Right lobe of liver (tissue), 6 donors: ENCODE data around the gene FBXO31. TPM values are rescaled to one million over a fixed set of nuclear protein-coding genes. Genes with fewer than 3 reads are reported as not detected.

Experiments used
- ATAC-seq, 4 donors: fragments of 200-7000 bp; cut with Tn5 transposase; one replicate each; pipeline ENCODE4 v1.9.1; 2020; ENCODE audit warnings: mild to moderate bottlenecking in 4 of 4, moderate library complexity in 4 of 4
- DNase-seq, 3 donors: peaks; one replicate each; pipeline ENCODE4 v3.0.0-alpha.2; 2020
- H3K27ac ChIP-seq, 3 donors: fragments of 200-600 bp; one replicate each; pipeline ENCODE4 v1.8.0; 2022
- H3K27me3 ChIP-seq, 2 donors: fragments of 200-600 bp; one replicate each; pipeline ENCODE4 v1.8.0; 2022
- H3K36me3 ChIP-seq, 4 donors: fragments of 200-600 bp; sonication (generic) in 1 of 4; one replicate each; pipeline versions ENCODE4 v1.5.1 to v1.8.0; 2017 to 2022; ENCODE audit warnings: control low read depth in 1 of 4
- H3K4me1 ChIP-seq, 4 donors: fragments of 200-600 bp; sonication (generic) in 1 of 4; one replicate each; pipeline versions ENCODE4 v1.5.1 to v1.8.0; 2017 to 2022; ENCODE audit warnings: control low read depth in 1 of 4
- H3K4me3 ChIP-seq, 3 donors: fragments of 200-600 bp; one replicate each; pipeline ENCODE4 v1.8.0; 2022
- H3K9me3 ChIP-seq, 4 donors: fragments of 200-600 bp; sonication (generic) in 1 of 4; one replicate each; pipeline versions ENCODE4 v1.5.1 to v1.8.0; 2017 to 2022; ENCODE audit warnings: control low read depth in 1 of 4
- POLR2A ChIP-seq: fragments of 450-650 bp; IDR thresholded peaks from one replicate; pipeline ENCODE4 v1.6.1; 2017; ENCODE audit warnings: antibody characterized with exemption, mild to moderate bottlenecking
- WGBS: methylation state at CpG from one replicate; pipeline ENCODE4 v1.1.6; 2018; ENCODE audit warnings: low coverage, low lambda C conversion rate; ENCODE audit not compliant: insufficient coverage; ENCODE audit errors: missing lambda C conversion rate; 5-methylcytosine and 5-hydroxymethylcytosine counted together
- intact Hi-C, 2 donors: fragments of 100-400 bp; cut with DNase I; formaldehyde crosslinking; loops; one replicate each; pipeline versions ENCODE4 v1.11.2 to v1.14.1; 2022
- total RNA-seq, 6 experiments: library from RNA; depleted of rRNA in 2 of 6; stranded (reverse); fragments of >200 nt in 2 of 6; fragmentation: NEBNext Ultra II Directional in 3 of 6; extraction: Animal tissue kit (Norgen Biotek cat#: 25700) in 3 of 6; gene quantifications; one replicate each; pipeline versions ENCODE4 v1.1.0 to v1.2.4, GENCODE V29; 2016 to 2023
- TF ChIP-seq, protein P1 (sequence below), 4 donors: fragments of 200-600 bp in 3 of 4; fragments of 450-650 bp in 1 of 4; IDR thresholded peaks; one replicate each; pipeline versions ENCODE4 v1.5.1 to v1.8.0; 2016 to 2022; ENCODE audit warnings: antibody characterized with exemption in 4 of 4, mild to moderate bottlenecking in 2 of 4
- donor health status: DM: no; HTN: yes; CAD: no.
- donor health status: DM: no; HTN: no; CAD: no.
- donor health status: DM: no; HTN: no; CAD: no.
- donor health status: DM: no; HTN: yes; CAD: no.
- donor health status: DM: no; HTN: yes; CAD: no.

FBXO31 gene
- total RNA-seq, 6 experiments from 2014 or later, result 20.6 to 56.9 (median 31.1) TPM

DNA sequence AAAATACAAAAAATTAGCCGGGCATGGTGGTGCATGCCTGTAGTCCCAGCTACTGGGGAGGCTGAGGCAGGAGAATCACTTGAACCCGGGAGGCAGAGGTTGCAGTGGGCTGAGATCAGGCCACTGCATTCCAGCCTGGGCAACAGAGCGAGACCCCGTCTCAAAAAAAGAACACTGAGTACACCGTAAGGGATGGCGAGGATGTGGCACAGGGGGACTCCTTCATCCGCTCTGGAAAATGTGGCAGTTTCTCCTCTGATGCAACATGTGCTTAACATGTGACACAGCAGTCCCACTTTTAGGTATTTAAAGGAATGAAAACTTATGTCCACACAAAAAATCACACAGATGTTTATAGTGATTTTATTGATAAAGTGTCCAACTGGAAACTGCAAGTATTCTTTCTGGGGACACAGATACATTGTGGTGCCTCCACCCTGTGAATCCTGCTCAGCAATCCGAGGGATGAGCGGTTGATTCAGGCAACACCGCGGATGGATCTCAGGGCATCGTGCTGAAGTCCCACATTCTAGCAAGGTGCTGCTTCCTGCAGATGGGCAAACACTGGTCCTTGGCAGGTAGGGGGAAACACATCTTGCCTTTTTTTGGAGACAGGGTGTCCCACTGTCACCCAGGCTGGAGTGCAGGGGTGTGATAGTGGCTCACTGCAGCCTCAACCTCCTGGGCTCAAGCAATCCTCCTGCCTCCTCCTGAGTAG is 62.9 kb downstream of the FBXO31 start:
- DNase-seq (no peak), ATAC-seq (no peak)
- Histone ChIP-seq H3K27me3 (no peaks in the 10 kb centered on the region), H3K36me3 (no peaks in the 10 kb centered on the region), H3K9me3 (no peaks in the 10 kb centered on the region), H3K4me3 (no peak overlapping the region), H3K27ac (no peak overlapping the region), H3K4me1 (peaks cover 0 to 11% (median 0%) of the 10 kb centered on the region in 4 donors)
- intact Hi-C loops, result loop anchor here (10.0 kb wide), 1 partner anchor 54 kb away; no protein-coding TSS in a partner anchor
- no peak for TF ChIP-seq POLR2A
- TF ChIP-seq, protein P1, sequence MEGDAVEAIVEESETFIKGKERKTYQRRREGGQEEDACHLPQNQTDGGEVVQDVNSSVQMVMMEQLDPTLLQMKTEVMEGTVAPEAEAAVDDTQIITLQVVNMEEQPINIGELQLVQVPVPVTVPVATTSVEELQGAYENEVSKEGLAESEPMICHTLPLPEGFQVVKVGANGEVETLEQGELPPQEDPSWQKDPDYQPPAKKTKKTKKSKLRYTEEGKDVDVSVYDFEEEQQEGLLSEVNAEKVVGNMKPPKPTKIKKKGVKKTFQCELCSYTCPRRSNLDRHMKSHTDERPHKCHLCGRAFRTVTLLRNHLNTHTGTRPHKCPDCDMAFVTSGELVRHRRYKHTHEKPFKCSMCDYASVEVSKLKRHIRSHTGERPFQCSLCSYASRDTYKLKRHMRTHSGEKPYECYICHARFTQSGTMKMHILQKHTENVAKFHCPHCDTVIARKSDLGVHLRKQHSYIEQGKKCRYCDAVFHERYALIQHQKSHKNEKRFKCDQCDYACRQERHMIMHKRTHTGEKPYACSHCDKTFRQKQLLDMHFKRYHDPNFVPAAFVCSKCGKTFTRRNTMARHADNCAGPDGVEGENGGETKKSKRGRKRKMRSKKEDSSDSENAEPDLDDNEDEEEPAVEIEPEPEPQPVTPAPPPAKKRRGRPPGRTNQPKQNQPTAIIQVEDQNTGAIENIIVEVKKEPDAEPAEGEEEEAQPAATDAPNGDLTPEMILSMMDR (IDR thresholded peaks at IDR 0.05), result no peak
- 91% methylated on average over 7 of the region's 12 CpGs for WGBS

DNA sequence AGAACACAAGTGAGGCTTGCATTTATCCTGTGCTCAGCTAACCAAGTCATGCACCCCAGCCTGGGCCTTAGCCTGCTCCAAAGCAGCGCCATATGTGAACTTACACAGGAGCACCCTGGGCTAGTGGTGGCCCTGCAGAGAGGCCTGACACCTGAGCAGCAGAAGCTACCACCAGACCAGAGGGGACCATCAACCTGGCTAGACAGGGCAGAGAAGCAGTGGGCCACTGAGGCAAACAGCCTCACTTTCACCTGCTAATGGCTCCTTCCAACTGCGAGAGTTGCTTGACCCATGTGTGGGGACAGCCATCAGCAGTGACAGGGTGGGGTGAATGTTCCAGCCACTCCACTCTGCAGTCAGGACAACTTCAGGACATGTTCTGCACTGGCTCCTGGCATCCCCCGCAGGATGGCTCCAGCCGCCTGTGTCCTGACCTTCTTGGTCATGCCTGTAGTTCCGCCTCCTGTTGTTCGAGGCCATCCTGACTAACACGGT is 63.5 kb downstream of the FBXO31 start:
- intact Hi-C loops, result loop anchor here (10.0 kb wide), 1 partner anchor 55 kb away; no protein-coding TSS in a partner anchor
- Histone ChIP-seq H3K4me3 (no peak overlapping the region), H3K27ac (no peak overlapping the region), H3K9me3 (no peaks in the 10 kb centered on the region), H3K27me3 (no peaks in the 10 kb centered on the region), H3K4me1 (peaks cover 0 to 11% (median 0%) of the 10 kb centered on the region in 4 donors), H3K36me3 (no peaks in the 10 kb centered on the region)
- no peak for TF ChIP-seq POLR2A
- TF ChIP-seq, protein P1 (IDR thresholded peaks at IDR 0.05), result no peak
- WGBS, result no CpG with 5 or more reads among the region's 7 CpGs
- DNase-seq (no peak), ATAC-seq (no peak)

DNA sequence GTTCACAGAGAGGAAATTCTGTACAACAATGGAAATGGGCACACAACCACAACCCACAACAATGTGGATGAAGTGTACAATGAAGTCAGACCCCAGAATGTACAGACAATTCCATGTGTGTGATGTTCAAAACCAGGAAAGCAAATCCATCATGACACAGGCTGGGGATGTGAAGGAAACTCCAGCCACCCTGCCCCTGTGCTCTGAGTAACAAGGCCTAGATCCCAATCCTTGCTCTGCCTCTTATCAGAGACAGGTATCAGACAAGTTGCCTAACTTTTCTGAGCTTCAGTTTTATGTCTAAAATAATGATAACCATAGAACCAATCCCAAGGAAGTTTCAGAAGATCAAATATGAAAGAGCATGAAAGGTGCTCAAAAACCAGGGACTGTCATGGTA is 64.6 kb downstream of the FBXO31 start:
- no peaks in the 10 kb centered on the region for H3K27me3 ChIP-seq
- ATAC-seq (no peak), DNase-seq (no peak)
- no peaks in the 10 kb centered on the region for H3K9me3 ChIP-seq
- no peaks in the 10 kb centered on the region for H3K36me3 ChIP-seq
- H3K4me3 ChIP-seq, result no peak overlapping the region
- TF ChIP-seq POLR2A, result no peak
- TF ChIP-seq, protein P1 (IDR thresholded peaks at IDR 0.05), result no peak
- H3K4me1 ChIP-seq, result peaks cover 0 to 11% (median 0%) of the 10 kb centered on the region in 4 donors
- peak overlapping the region in 1 of 3 donors; percentile 90 for H3K27ac ChIP-seq
- intact Hi-C loops, result no loop called here

DNA sequence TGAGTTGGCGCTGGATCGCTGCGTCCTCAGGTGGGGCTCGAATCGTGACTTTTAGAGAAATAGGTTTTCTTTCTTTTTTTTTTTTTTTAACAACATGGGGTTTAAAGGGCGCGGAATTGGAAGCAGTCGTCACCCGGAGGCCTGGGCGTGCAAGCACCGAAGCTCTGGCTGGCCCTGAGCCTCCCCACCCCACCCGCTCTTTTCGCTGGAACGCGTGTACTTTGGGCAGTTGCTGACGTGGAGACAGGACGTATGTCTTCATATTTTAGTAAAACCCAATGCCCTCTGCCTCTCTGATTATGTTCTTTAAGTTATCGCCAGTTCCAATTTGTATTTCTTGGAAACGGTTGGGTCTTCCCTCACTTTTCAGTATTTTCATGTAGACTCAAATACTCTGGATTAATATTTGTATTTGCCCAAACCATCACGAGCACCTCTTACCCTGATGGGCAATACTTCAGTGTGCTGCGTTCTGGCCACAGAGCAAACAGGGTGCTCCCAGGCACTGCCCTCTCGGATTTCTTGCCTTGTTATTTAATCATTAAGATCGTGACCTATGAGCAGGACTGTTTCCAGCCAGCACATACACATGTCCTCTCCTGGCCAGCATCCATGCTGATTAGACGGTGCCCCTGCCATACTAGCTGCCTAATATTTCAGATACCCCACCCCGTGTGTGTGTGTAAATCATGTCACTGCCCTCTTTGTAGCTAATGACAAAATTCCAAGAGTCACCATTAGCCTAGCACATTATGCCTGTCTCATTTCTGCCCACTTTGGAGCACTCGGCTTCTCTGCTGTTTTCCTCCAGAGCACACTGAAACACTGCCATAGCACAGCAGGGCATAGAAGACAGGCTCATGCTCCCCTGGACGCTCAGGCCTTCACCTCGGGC is 65.6 kb downstream of the FBXO31 start:
- H3K27ac ChIP-seq, result peak overlapping the region; percentile 90 to 92 (median 91)

More for the DNA sequence above, 65.6 kb downstream of the FBXO31 start:
- TF ChIP-seq POLR2A, result peak; percentile 21
- TF ChIP-seq, protein P1 (IDR thresholded peaks at IDR 0.05), result no peak
- Histone ChIP-seq H3K4me3 (peak overlapping the region; percentile 93 to 97 (median 96)), H3K9me3 (no peaks in the 10 kb centered on the region), H3K36me3 (no peaks in the 10 kb centered on the region), H3K27me3 (no peaks in the 10 kb centered on the region), H3K4me1 (peaks cover 0 to 11% (median 0%) of the 10 kb centered on the region in 4 donors)
- intact Hi-C loops, result no loop called here
- ATAC-seq (peak; percentile 55 to 62 (median 60)), DNase-seq (peak; percentile 49 to 70 (median 65))
- 1% methylated on average over 25 of the region's 28 CpGs for WGBS
